C4-2B (cell line): ENCODE data around the gene TCF7L1.

Source experiments
- H3K27ac ChIP-seq: fragments of 450-650 bp; 2 replicates; pipeline ENCODE4 v1.5.1; 2017
- CTCF ChIP-seq: fragments of 450-650 bp; conservative IDR thresholded peaks from 2 replicates; pipeline ENCODE4 v1.5.1; 2017; ENCODE audit warnings: mild to moderate bottlenecking
- ZFX ChIP-seq: fragments of 450-650 bp; IDR thresholded peaks from 2 replicates; pipeline ENCODE4 v1.6.1; 2017

TCF7L1 gene

GRCh38 chr2:85287721-85288120 lies 154.5 kb downstream of the TCF7L1 start:
- H3K27ac ChIP-seq, result no peak overlapping the region
- TF ChIP-seq ZFX, result no peak
- no peak for TF ChIP-seq CTCF

- no peak for TF ChIP-seq CTCF
- no peak for TF ChIP-seq ZFX
Observed at GRCh38 chr2:85288244-85288725, 155.1 kb downstream of the TCF7L1 start.

GRCh38 chr2:85291425-85292023 lies 158.3 kb downstream of the TCF7L1 start:
- H3K27ac ChIP-seq, result no peak overlapping the region
- TF ChIP-seq ZFX, result no peak
- no peak for TF ChIP-seq CTCF

More at GRCh38 chr2:85288244-85288725, 155.1 kb downstream of the TCF7L1 start:
- H3K27ac ChIP-seq, result no peak overlapping the region

GRCh38 chr2:85302121-85302520 lies 168.9 kb downstream of the TCF7L1 start:
- no peak overlapping the region for H3K27ac ChIP-seq

GRCh38 chr2:85303780-85304531 lies 170.8 kb downstream of the TCF7L1 start:
- no peak overlapping the region for H3K27ac ChIP-seq
- TF ChIP-seq CTCF, result no peak
- TF ChIP-seq ZFX, result no peak

More at GRCh38 chr2:85302121-85302520, 168.9 kb downstream of the TCF7L1 start:
- TF ChIP-seq ZFX, result no peak
- TF ChIP-seq CTCF, result no peak

- no peak overlapping the region for H3K27ac ChIP-seq
- no peak for TF ChIP-seq ZFX
- TF ChIP-seq CTCF, result no peak
Observed at GRCh38 chr2:85307527-85307897, 174.3 kb downstream of the TCF7L1 start.

GRCh38 chr2:85308201-85308600 lies 175.0 kb downstream of the TCF7L1 start:
- no peak overlapping the region for H3K27ac ChIP-seq
- TF ChIP-seq CTCF (no peak), ZFX (no peak)
